Cardiac muscle cell (in vitro differentiated cells and primary cell): Measurements from ENCODE around the gene CLIC1. TPM values are rescaled to one million over a fixed set of nuclear protein-coding genes. Genes with fewer than 3 reads are reported as not detected.

Source experiments
- DNase-seq, 2 donors: peaks; one replicate each; pipeline versions ENCODE4 v3.0.0 to v3.0.0-alpha.2; 2010 to 2017; ENCODE audit warnings: low read depth in 1 of 2, low spot score in 1 of 2
- H3K27ac ChIP-seq: fragments of 200-600 bp; sonication (generic); 2 replicates; pipeline ENCODE4 v1.5.1; 2016
- H3K27me3 ChIP-seq: fragments of 200-600 bp; sonication (generic); 2 replicates; pipeline ENCODE4 v1.6.0; 2016; ENCODE audit warnings: control low read depth
- H3K36me3 ChIP-seq: fragments of 200-600 bp; sonication (generic); 2 replicates; pipeline ENCODE4 v1.5.1; 2016; ENCODE audit warnings: control low read depth
- H3K4me1 ChIP-seq: fragments of 200-600 bp; sonication (generic); 2 replicates; pipeline ENCODE4 v1.8.1; 2017; ENCODE audit warnings: low read depth, mild to moderate bottlenecking, mixed run types
- H3K4me3 ChIP-seq: fragments of 200-600 bp; sonication (generic); 2 replicates; pipeline ENCODE4 v1.5.1; 2016; ENCODE audit warnings: mild to moderate bottlenecking
- H3K9me3 ChIP-seq: fragments of 200-600 bp; sonication (generic); 2 replicates; pipeline ENCODE4 v1.5.1; 2017; ENCODE audit warnings: low read depth, mild to moderate bottlenecking, control low read depth
- polyA plus RNA-seq: library from polyadenylated mRNA; unstranded; fragments of >200 nt; fragmentation: Nextera tagmentation; extraction: Ambion mirVana; gene quantifications from 2 replicates; pipeline ENCODE4 v1.2.1, GENCODE V29; 2016
- total RNA-seq: library from RNA; depleted of rRNA; stranded (reverse); fragments of >200 nt; gene quantifications from 2 replicates; pipeline ENCODE4 v1.2.3, GENCODE V29; 2016
- TF ChIP-seq, protein P1 (sequence below): IDR thresholded peaks from 2 replicates; pipeline ENCODE4 v1.5.1; 2012; ENCODE audit warnings: low read depth, mild to moderate bottlenecking, low read length

CLIC1 gene
- 226 and 274 TPM in 2 replicates for total RNA-seq
- 318 and 326 TPM in 2 replicates for polyA plus RNA-seq

DNA sequence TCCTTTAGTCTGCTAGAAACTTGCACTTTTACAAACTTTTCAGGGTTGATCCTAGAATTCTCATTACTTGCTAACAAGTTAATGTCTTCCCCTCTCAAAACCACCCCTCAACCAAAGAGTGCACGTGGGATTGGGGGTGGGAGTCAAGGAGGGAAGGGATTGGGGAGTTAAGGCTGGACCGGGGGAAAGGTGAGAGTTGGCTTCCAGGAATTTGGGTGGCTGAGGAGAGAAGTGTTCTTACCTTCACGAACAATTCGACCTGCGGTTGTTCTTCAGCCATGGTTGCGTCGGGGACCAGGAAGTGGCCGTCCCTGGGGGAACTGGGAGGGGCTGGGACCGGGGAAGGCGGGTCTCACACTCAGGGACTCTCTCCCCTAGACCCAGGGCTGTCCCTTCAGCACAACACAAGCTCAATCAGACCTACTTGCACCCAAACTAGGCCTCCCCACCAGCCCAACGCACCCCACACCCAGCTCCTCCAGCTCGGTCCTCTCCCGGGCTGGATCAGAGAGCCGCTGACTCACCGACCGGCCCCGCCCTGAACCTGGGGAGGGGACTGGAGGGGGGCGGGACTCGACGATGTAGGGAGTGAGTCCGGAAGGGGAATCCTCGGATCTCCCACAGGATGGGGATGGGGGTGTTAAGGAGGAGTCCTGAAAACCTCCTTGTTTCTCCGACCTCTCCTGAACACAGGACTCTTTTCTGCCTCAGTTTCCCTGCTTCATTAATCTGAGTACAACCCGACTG, at the start of gene CLIC1:
Gene CLIC1 (minus strand): TSS at position 510 of the 747 bp plus-strand sequence. CDS start 230 bp downstream, at position 280.
- peak within 1 kb of the TSS; percentile 61 for H3K4me3 ChIP-seq
- peaks cover 31% of the 10 kb centered on the region for H3K4me1 ChIP-seq
- DNase-seq = peak; percentile 71 to 83
- TF ChIP-seq, protein P1, sequence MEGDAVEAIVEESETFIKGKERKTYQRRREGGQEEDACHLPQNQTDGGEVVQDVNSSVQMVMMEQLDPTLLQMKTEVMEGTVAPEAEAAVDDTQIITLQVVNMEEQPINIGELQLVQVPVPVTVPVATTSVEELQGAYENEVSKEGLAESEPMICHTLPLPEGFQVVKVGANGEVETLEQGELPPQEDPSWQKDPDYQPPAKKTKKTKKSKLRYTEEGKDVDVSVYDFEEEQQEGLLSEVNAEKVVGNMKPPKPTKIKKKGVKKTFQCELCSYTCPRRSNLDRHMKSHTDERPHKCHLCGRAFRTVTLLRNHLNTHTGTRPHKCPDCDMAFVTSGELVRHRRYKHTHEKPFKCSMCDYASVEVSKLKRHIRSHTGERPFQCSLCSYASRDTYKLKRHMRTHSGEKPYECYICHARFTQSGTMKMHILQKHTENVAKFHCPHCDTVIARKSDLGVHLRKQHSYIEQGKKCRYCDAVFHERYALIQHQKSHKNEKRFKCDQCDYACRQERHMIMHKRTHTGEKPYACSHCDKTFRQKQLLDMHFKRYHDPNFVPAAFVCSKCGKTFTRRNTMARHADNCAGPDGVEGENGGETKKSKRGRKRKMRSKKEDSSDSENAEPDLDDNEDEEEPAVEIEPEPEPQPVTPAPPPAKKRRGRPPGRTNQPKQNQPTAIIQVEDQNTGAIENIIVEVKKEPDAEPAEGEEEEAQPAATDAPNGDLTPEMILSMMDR = no peak
- no peaks in the 10 kb centered on the region for H3K27me3 ChIP-seq
- H3K9me3 ChIP-seq = no peaks in the 10 kb centered on the region
- peaks cover 24% of the 10 kb centered on the region for H3K36me3 ChIP-seq
- H3K27ac ChIP-seq = peak within 1 kb of the TSS; percentile 87

GRCh38 chr6:31785475-31785874, 49.1 kb upstream of the CLIC1 start:
- no peaks in the 10 kb centered on the region for H3K4me1 ChIP-seq
- H3K27ac ChIP-seq = no peak overlapping the region
- DNase-seq = no peak
- no peaks in the 10 kb centered on the region for H3K9me3 ChIP-seq
- peaks cover 3% of the 10 kb centered on the region for H3K36me3 ChIP-seq
- H3K4me3 ChIP-seq = no peak overlapping the region
- H3K27me3 ChIP-seq = no peaks in the 10 kb centered on the region
- TF ChIP-seq, protein P1 = no peak

- H3K9me3 ChIP-seq = no peaks in the 10 kb centered on the region
- no peak overlapping the region for H3K27ac ChIP-seq
- H3K27me3 ChIP-seq = no peaks in the 10 kb centered on the region
- TF ChIP-seq, protein P1 = no peak
- no peak for DNase-seq
- no peaks in the 10 kb centered on the region for H3K4me1 ChIP-seq
- H3K4me3 ChIP-seq = no peak overlapping the region
- H3K36me3 ChIP-seq = peaks cover 2% of the 10 kb centered on the region
These were observed 48.0 kb upstream of the CLIC1 start for GRCh38 chr6:31784098-31784925.

DNA sequence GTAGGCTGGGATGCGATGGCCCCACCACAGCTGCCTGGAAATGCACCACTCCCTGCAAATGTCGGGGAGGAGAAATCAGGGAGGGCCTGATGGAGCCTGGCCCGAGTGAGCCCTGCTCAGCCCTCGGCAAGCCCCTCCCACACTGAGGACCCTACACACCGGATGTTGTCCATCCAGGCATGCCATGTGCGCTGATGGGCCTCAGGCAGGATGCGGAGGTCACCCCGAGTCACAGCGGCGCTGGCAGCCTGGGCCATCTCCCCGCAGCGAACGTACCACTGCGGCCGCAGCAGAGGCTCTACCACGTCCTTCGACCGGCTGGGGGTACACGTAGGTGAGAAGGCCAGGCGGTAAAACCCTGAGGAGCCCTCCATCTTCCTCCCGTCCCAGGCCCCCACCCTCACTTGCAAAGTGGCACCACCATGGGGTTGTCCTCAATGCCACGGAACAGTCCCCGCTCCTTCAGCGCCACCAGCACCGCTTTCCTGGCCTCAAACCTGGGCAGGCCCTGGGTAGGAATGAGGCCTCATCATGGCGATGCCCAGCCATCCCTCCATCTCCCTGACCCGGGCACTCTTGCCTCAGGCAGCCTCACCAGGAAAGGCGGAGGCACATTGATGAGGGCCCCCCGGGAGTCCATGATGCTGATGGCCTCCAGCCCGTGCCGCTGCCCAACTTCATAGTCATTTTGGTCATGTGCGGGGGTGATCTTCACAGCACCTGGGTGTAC, 46.0 kb upstream of the CLIC1 start:
- no peak for DNase-seq
- H3K27me3 ChIP-seq = no peaks in the 10 kb centered on the region
- no peaks in the 10 kb centered on the region for H3K36me3 ChIP-seq
- TF ChIP-seq, protein P1 = no peak
- no peaks in the 10 kb centered on the region for H3K9me3 ChIP-seq
- no peak overlapping the region for H3K4me3 ChIP-seq
- H3K27ac ChIP-seq = no peak overlapping the region
- H3K4me1 ChIP-seq = peaks cover 8% of the 10 kb centered on the region
